Neutrophil (primary cell): ENCODE data around the gene ARFGAP1.
A peak's percentile ranks its signal among the peaks of the same experiment; 100 is the strongest.

Experiments
- H3K27ac ChIP-seq: fragments of 200-600 bp; sonication (generic); 2 replicates; pipeline ENCODE4 v1.5.1; 2016; ENCODE audit warnings: mild to moderate bottlenecking, moderate library complexity
- H3K27me3 ChIP-seq: fragments of 200-600 bp; sonication (generic); 2 replicates; pipeline ENCODE4 v1.6.0; 2016; ENCODE audit warnings: mild to moderate bottlenecking
- H3K36me3 ChIP-seq: fragments of 200-600 bp; sonication (generic); 2 replicates; pipeline ENCODE4 v1.5.1; 2017
- H3K4me1 ChIP-seq, 2 experiments: fragments of 200-600 bp in 1 of 2; sonication (generic) in 1 of 2; 1 replicate in 1 of 2; 2 replicates in 1 of 2; pipeline versions ENCODE4 v1.5.1 to v1.6.1; 2013 to 2016; ENCODE audit warnings: low read depth in 1 of 2, low read length in 1 of 2, mild to moderate bottlenecking in 1 of 2, moderate library complexity in 1 of 2; ENCODE audit not compliant: control insufficient read depth in 1 of 2, insufficient read depth in 1 of 2
- H3K4me3 ChIP-seq, 2 experiments: fragments of 200-600 bp in 1 of 2; sonication (generic) in 1 of 2; 1 replicate in 1 of 2; 2 replicates in 1 of 2; pipeline ENCODE4 v1.5.1; 2013 to 2016; ENCODE audit warnings: low read depth in 1 of 2, low read length in 1 of 2, mild to moderate bottlenecking in 1 of 2, moderate library complexity in 1 of 2
- H3K9me3 ChIP-seq: fragments of 200-600 bp; sonication (generic); 2 replicates; pipeline ENCODE4 v1.5.1; 2016
- TF ChIP-seq, protein P1 (sequence below): fragments of 200-600 bp; sonication (generic); IDR thresholded peaks from 2 replicates; pipeline ENCODE4 v1.5.1; 2016; ENCODE audit warnings: antibody characterized with exemption

Gene ARFGAP1

DNA sequence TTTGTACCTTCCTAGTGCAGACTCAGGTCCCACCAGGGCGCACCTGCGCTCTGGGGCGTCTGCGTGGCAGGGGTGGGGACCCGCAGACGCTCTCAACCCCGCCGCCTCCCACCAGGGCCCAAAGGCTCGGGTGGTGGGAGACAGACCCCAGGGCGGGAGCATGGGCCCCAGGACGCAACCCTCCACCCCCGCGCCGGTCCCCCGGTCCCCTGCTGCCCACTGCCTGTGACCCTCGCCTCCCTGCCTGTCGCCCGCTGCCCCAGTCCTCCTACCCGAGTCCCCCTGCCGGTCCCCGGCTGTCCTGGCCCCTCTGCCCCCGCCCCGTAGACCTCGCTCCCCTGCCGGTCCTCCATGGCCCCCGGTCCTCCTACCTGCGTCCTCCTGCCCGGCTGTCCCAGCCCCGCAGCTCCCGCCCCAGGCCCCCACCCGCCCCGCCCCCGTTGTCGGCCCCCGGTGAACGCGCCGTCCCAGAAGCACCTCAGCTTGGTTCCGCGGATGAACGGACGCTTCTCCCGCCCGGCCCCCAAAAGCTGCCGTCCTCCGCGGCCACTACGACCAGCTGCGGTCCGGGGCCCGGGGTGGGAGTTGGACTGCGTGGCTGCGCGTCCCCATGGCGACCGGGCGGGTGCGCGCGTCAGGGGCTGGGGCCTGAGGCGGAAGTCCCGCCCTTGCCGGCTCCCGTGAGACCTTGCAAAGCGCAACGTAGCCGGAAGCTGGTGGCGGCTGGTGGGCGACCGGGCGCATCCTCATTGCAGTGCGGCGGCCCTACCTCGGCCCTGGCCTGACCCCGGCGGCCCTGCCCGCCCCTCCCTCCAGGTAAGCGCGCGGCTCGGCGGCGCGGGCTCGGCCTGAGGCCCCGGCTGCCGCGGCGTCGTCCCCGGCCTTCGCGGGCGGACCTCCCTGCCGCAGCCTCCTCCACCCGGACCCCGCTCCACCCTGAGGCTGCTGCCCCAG is at the start of gene ARFGAP1:
Gene ARFGAP1 (plus strand): TSS at position 709 of the 954 bp plus-strand sequence. CDS start 2,768 bp downstream, outside the sequence.
- TF ChIP-seq, protein P1, sequence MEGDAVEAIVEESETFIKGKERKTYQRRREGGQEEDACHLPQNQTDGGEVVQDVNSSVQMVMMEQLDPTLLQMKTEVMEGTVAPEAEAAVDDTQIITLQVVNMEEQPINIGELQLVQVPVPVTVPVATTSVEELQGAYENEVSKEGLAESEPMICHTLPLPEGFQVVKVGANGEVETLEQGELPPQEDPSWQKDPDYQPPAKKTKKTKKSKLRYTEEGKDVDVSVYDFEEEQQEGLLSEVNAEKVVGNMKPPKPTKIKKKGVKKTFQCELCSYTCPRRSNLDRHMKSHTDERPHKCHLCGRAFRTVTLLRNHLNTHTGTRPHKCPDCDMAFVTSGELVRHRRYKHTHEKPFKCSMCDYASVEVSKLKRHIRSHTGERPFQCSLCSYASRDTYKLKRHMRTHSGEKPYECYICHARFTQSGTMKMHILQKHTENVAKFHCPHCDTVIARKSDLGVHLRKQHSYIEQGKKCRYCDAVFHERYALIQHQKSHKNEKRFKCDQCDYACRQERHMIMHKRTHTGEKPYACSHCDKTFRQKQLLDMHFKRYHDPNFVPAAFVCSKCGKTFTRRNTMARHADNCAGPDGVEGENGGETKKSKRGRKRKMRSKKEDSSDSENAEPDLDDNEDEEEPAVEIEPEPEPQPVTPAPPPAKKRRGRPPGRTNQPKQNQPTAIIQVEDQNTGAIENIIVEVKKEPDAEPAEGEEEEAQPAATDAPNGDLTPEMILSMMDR = peak; percentile 16
- peaks cover 38% of the 10 kb centered on the region for H3K27me3 ChIP-seq
- H3K27ac ChIP-seq = peak within 1 kb of the TSS; percentile 61
- peaks cover 15 to 16% of the 10 kb centered on the region in 2 experiments for H3K4me1 ChIP-seq
- no peaks in the 10 kb centered on the region for H3K9me3 ChIP-seq
- peak within 1 kb of the TSS; percentile 79 to 83 for H3K4me3 ChIP-seq
- peaks cover 16% of the 10 kb centered on the region for H3K36me3 ChIP-seq

- no peaks in the 10 kb centered on the region for H3K9me3 ChIP-seq
Measured at GRCh38 chr20:63223121-63223825, 49.3 kb upstream of the ARFGAP1 start.

GRCh38 chr20:63223826-63224207 is 48.8 kb upstream of the ARFGAP1 start:
- Histone ChIP-seq H3K4me3 (no peak overlapping the region), H3K27me3 (peaks cover 67% of the 10 kb centered on the region), H3K9me3 (no peaks in the 10 kb centered on the region), H3K4me1 (no peaks in the 10 kb centered on the region), H3K27ac (no peak overlapping the region), H3K36me3 (no peaks in the 10 kb centered on the region)
- TF ChIP-seq, protein P1 = no peak

More at GRCh38 chr20:63223121-63223825, 49.3 kb upstream of the ARFGAP1 start:
- Histone ChIP-seq H3K36me3 (no peaks in the 10 kb centered on the region), H3K4me3 (no peak overlapping the region), H3K4me1 (no peaks in the 10 kb centered on the region), H3K27ac (no peak overlapping the region), H3K27me3 (peaks cover 62% of the 10 kb centered on the region)
- TF ChIP-seq, protein P1 = no peak

DNA sequence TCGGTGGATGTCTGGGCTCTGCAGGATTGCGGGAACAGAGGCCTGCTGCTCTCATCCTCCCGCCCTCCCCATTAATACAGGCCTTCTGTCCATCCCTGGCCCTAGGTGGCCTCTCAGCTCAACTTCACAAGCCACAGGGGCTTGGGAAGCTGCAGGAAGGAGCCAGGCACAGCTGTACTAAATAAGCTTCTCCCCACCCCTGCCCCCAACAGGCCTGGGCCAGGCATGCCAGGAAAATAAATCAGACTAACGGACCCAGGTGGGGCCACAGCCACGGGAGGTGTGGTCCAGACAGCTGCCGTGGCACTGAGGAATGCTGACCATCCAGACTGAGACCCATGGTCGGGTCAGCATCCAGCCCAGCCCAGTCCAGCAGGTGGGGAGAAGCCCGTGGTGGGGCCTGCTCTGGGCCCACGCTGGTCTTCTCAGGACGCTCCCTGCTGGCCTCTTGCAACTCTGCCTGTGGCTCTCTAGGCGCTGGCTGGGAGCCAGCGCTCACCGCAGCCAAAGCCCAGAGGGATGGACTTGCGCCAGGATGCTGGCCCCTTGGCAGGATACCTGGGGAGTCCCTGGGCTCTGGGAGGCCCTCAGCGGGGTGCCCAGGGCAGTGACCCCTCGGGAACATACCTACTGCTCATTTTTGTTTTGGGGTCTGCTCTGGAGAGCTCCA is 48.1 kb upstream of the ARFGAP1 start:
- Histone ChIP-seq H3K4me1 (no peaks in the 10 kb centered on the region), H3K27me3 (peaks cover 67% of the 10 kb centered on the region), H3K36me3 (no peaks in the 10 kb centered on the region), H3K4me3 (no peak overlapping the region), H3K9me3 (no peaks in the 10 kb centered on the region), H3K27ac (no peak overlapping the region)
- TF ChIP-seq, protein P1 = no peak

GRCh38 chr20:63225082-63225454 is 47.5 kb upstream of the ARFGAP1 start:
- Histone ChIP-seq H3K36me3 (no peaks in the 10 kb centered on the region), H3K9me3 (no peaks in the 10 kb centered on the region)

More at GRCh38 chr20:63225082-63225454, 47.5 kb upstream of the ARFGAP1 start:
- Histone ChIP-seq H3K4me3 (no peak overlapping the region), H3K27ac (no peak overlapping the region), H3K27me3 (peaks cover 67% of the 10 kb centered on the region), H3K4me1 (no peaks in the 10 kb centered on the region)
- TF ChIP-seq, protein P1 = no peak
